ENCODE measurements around the gene GMDS.

DNA sequence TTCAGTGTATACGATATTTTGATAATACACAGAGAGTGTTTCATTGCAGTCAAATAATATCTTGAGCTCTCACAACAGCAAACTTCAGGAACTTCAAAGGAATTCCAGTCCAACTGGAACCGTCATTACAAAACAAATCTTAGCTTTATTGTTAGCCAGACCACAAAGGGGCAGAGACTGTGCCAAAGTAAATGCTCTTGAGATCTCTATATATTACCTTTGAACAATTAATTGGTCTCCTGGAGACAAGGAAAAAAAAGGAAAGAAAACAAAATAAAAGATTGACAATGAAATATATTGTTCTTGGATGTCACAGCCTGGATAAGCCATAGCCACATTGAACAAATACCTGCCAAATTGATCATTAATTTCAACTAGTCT is 565.7 kb downstream of the GMDS start:
- no peak for TF ChIP-seq POLR2AphosphoS5 (IDR thresholded peaks at IDR 0.05; ENCODE audit: low read depth, low read length)
- TF ChIP-seq POLR2A (IDR thresholded peaks at IDR 0.05; ENCODE audit: low read depth, low read length) = no peak
- no peak for TF ChIP-seq TAF1 (IDR thresholded peaks at IDR 0.05; ENCODE audit: borderline replicate concordance, low read depth, low read length)

Measured in GM12892 (cell line).